Panc1 (cell line): ENCODE measurements around the gene ADORA2B.

ENCODE experiments used
- SIN3A ChIP-seq: IDR thresholded peaks from 2 replicates; pipeline ENCODE4 v1.6.1; 2012; ENCODE audit warnings: low read depth, mild to moderate bottlenecking, low read length, moderate library complexity, borderline replicate concordance; ENCODE audit not compliant: insufficient read depth
- TCF7L2 ChIP-seq: IDR thresholded peaks from 2 replicates; pipeline ENCODE4 v1.6.1; 2011; ENCODE audit warnings: mild to moderate bottlenecking, low read depth, low read length, inconsistent platforms
- TF ChIP-seq, protein P1 (sequence below): fragments of 450-650 bp; IDR thresholded peaks from 2 replicates; pipeline ENCODE4 v1.5.1; 2017; ENCODE audit warnings: mild to moderate bottlenecking

DNA sequence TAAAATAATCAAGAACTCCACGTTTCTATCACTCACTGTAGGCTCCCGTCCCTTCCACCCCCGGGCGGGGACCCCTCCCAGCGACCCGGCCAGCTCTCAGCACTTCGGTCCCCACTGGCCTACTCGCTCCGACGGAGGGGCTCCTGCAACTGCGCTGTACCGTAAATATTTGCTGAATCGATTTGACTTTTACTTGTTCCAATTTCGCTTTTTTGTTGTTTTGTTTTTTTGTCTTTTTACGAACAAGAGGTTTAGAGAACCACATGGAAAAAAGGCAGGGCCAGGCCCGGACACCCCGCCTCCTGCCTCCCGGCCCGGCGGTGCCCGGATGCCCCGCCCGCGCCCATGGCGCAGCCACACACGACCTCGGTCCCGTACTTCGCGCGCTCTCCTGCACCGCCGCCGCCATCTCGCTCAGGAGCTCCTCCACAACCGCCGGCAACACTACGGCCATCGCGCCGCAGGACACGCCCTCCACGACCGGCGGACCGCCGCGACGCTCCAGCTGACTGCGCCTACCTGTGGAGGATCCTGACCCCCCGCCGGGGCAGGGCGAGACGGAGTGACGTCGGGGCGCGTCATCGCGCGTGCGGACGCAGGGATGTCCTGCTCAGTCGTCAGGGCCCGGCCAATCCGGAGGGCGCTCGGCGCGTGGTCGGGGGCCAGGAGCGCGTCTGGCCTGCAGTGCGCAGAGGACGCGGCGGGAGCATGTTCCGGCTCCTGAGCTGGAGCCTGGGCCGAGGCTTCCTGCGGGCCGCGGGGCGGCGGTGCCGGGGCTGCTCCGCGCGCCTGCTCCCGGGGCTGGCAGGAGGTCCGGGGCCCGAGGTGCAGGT, 54.4 kb downstream of the ADORA2B start, which contains the start of the genes TTC19 and ZSWIM7:
- TF ChIP-seq, protein P1, sequence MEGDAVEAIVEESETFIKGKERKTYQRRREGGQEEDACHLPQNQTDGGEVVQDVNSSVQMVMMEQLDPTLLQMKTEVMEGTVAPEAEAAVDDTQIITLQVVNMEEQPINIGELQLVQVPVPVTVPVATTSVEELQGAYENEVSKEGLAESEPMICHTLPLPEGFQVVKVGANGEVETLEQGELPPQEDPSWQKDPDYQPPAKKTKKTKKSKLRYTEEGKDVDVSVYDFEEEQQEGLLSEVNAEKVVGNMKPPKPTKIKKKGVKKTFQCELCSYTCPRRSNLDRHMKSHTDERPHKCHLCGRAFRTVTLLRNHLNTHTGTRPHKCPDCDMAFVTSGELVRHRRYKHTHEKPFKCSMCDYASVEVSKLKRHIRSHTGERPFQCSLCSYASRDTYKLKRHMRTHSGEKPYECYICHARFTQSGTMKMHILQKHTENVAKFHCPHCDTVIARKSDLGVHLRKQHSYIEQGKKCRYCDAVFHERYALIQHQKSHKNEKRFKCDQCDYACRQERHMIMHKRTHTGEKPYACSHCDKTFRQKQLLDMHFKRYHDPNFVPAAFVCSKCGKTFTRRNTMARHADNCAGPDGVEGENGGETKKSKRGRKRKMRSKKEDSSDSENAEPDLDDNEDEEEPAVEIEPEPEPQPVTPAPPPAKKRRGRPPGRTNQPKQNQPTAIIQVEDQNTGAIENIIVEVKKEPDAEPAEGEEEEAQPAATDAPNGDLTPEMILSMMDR: no peak
- no peak; the same call in 1 of the 2 replicates for TF ChIP-seq SIN3A
- no peak for TF ChIP-seq TCF7L2
